ENCODE measurements around the gene PRKCA. TPM values are rescaled to one million over a fixed set of nuclear protein-coding genes. Genes with fewer than 3 reads are reported as not detected.

The PRKCA gene
- total and polyA plus RNA-seq, 2 donors (not counting 3 experiments of a cell fraction or from before 2014, with no cell fraction given) = 7.5 to 34.2 TPM

- FAIRE-seq = no peak
- no peak overlapping the region for H3K27ac ChIP-seq (ENCODE audit: insufficient read depth, low read depth, low read length)
- intact Hi-C loops (cut with micrococcal nuclease) = no loop called here
Measured at GRCh38 chr17:66378296-66378695, 75.9 kb downstream of the PRKCA start.

GRCh38 chr17:66379544-66379943 lies 77.1 kb downstream of the PRKCA start:
- TF ChIP-seq GATA2 (IDR thresholded peaks at IDR 0.05; ENCODE audit: insufficient read depth, insufficient read length, low read depth, low read length) = no peak
- no peak for TF ChIP-seq JUN (IDR thresholded peaks at IDR 0.05; ENCODE audit: borderline replicate concordance, insufficient read depth, insufficient read length, low read depth)
- TF ChIP-seq CTCF (IDR thresholded peaks at IDR 0.05; ENCODE audit: extremely low read depth in 1 of 2, insufficient read depth in 1 of 2, low read depth in 1 of 2, low read length in 2 of 2) = no peak
- TF ChIP-seq POLR2AphosphoS5 (IDR thresholded peaks at IDR 0.05; ENCODE audit: insufficient read depth, low read depth, low read length) = no peak
- no peak for TF ChIP-seq EZH2 (IDR thresholded peaks at IDR 0.05; ENCODE audit: borderline replicate concordance, low read depth, low read length, severe bottlenecking)
- no peak for TF ChIP-seq MAX (IDR thresholded peaks at IDR 0.05; ENCODE audit: insufficient read depth, insufficient read length)
- TF ChIP-seq FOS (IDR thresholded peaks at IDR 0.05; ENCODE audit: borderline replicate concordance, insufficient read depth, low read length) = no peak
- TF ChIP-seq MYC (IDR thresholded peaks at IDR 0.05; ENCODE audit: low read depth, low read length) = no peak
- TF ChIP-seq POLR2A (IDR thresholded peaks at IDR 0.05; ENCODE audit: low read depth, low read length) = no peak
- Histone ChIP-seq H3K27ac (ENCODE audit: insufficient read depth, low read depth, low read length) (no peak overlapping the region), H3K36me3 (ENCODE audit: control insufficient read depth in 2 of 2, extremely low read depth in 1 of 2, insufficient read depth in 2 of 2, low read length in 2 of 2) (no peaks in the 10 kb centered on the region), H3K9me1 (replicated peaks; ENCODE audit: control insufficient read depth, extremely low read depth, insufficient read depth, low read length) (no peaks in the 10 kb centered on the region), H3K9me3 (replicated peaks; ENCODE audit: control insufficient read depth, insufficient read depth, low read length) (no peaks in the 10 kb centered on the region), H3K79me2 (ENCODE audit: control insufficient read depth, insufficient read depth, low read length) (peaks cover 13% of the 10 kb centered on the region), H3K9ac (replicated peaks; ENCODE audit: extremely low read depth, insufficient read depth, low read length) (no peak overlapping the region), H3K4me3 (replicated peaks in 1 of 3; ENCODE audit: insufficient read depth in 1 of 3, low read depth in 1 of 3, low read length in 3 of 3) (no peak overlapping the region), H3K4me2 (ENCODE audit: insufficient read depth, low read length) (no peak overlapping the region), H3K4me1 (ENCODE audit: control insufficient read depth, extremely low read depth, insufficient read depth, low read length) (no peaks in the 10 kb centered on the region), H4K20me1 (replicated peaks; ENCODE audit: control insufficient read depth, extremely low read depth, insufficient read depth, low read length) (no peaks in the 10 kb centered on the region), H3K27me3 (ENCODE audit: control insufficient read depth in 2 of 2, insufficient read depth in 2 of 2, low read length in 2 of 2) (no peaks in the 10 kb centered on the region), H2AFZ (ENCODE audit: low read depth, low read length) (no peak overlapping the region)
- POLR2A ChIA-PET = no interaction called here
- no peak for DNase-seq (ENCODE audit: low read depth, low spot score)
- dilution Hi-C loops (cut with MboI; ENCODE audit: extremely low pct_ligation_motif_present, low sequenced_read_pairs) (no loop called here), intact Hi-C loops (cut with micrococcal nuclease) (no loop called here)
- BruUV-seq (replicated peaks) = no TSS peak
- CTCF ChIA-PET = interaction anchor here (0.7 kb wide), 1 partner anchor 11 kb away, joined by 3 read pairs; no protein-coding TSS in a partner anchor
- FAIRE-seq = no peak

More at GRCh38 chr17:66378296-66378695, 75.9 kb downstream of the PRKCA start:
- ChIA-PET POLR2A (no interaction called here), CTCF (no interaction called here)
- Histone ChIP-seq H3K4me3 (replicated peaks in 1 of 3; ENCODE audit: insufficient read depth in 1 of 3, low read depth in 1 of 3, low read length in 3 of 3) (no peak overlapping the region), H4K20me1 (replicated peaks; ENCODE audit: control insufficient read depth, extremely low read depth, insufficient read depth, low read length) (no peaks in the 10 kb centered on the region), H3K9me3 (replicated peaks; ENCODE audit: control insufficient read depth, insufficient read depth, low read length) (no peaks in the 10 kb centered on the region), H2AFZ (ENCODE audit: low read depth, low read length) (no peak overlapping the region), H3K9me1 (replicated peaks; ENCODE audit: control insufficient read depth, extremely low read depth, insufficient read depth, low read length) (no peaks in the 10 kb centered on the region), H3K4me2 (ENCODE audit: insufficient read depth, low read length) (no peak overlapping the region), H3K4me1 (ENCODE audit: control insufficient read depth, extremely low read depth, insufficient read depth, low read length) (no peaks in the 10 kb centered on the region), H3K27me3 (ENCODE audit: control insufficient read depth in 2 of 2, insufficient read depth in 2 of 2, low read length in 2 of 2) (no peaks in the 10 kb centered on the region), H3K9ac (replicated peaks; ENCODE audit: extremely low read depth, insufficient read depth, low read length) (no peak overlapping the region), H3K79me2 (ENCODE audit: control insufficient read depth, insufficient read depth, low read length) (peaks cover 13% of the 10 kb centered on the region), H3K36me3 (ENCODE audit: control insufficient read depth in 2 of 2, extremely low read depth in 1 of 2, insufficient read depth in 2 of 2, low read length in 2 of 2) (no peaks in the 10 kb centered on the region)
- dilution Hi-C loops (cut with MboI; ENCODE audit: extremely low pct_ligation_motif_present, low sequenced_read_pairs) = no loop called here
- BruUV-seq (replicated peaks) = no TSS peak
- no peak for DNase-seq (ENCODE audit: low read depth, low spot score)
- TF ChIP-seq FOS (IDR thresholded peaks at IDR 0.05; ENCODE audit: borderline replicate concordance, insufficient read depth, low read length) = no peak
- TF ChIP-seq MYC (IDR thresholded peaks at IDR 0.05; ENCODE audit: low read depth, low read length) = no peak
- no peak for TF ChIP-seq CTCF (IDR thresholded peaks at IDR 0.05; ENCODE audit: extremely low read depth in 1 of 2, insufficient read depth in 1 of 2, low read depth in 1 of 2, low read length in 2 of 2)

Measured in endothelial cell of umbilical vein (primary cell).